Lung (tissue), 12 donors: ENCODE results near the gene GPR55. TPM values are rescaled to one million over a fixed set of nuclear protein-coding genes. Genes with fewer than 3 reads are reported as not detected.

Experiments used
- ATAC-seq: fragments of 200-7000 bp; cut with Tn5 transposase; one replicate; pipeline ENCODE4 v1.9.1; 2020; ENCODE audit warnings: moderate number of reproducible peaks; ENCODE audit not compliant: insufficient read depth, low FRiP score
- DNase-seq, 3 donors: peaks; one replicate each; pipeline ENCODE4 v3.0.0-alpha.2; 2013 to 2017
- H3K27ac ChIP-seq, 2 donors: one replicate each; pipeline ENCODE4 v1.5.1; 2013; ENCODE audit warnings: mild to moderate bottlenecking in 2 of 2, moderate library complexity in 2 of 2, control low read depth in 1 of 2, inconsistent platforms in 1 of 2, low read depth in 1 of 2, low read length in 1 of 2
- H3K27me3 ChIP-seq, 3 donors: one replicate each; pipeline ENCODE4 v1.5.1; 2013; ENCODE audit warnings: low read length in 2 of 3; ENCODE audit not compliant: control insufficient read depth in 3 of 3, insufficient read depth in 3 of 3
- H3K36me3 ChIP-seq, 4 donors: one replicate each; pipeline ENCODE4 v1.5.1; 2013; ENCODE audit warnings: low read length in 4 of 4, mild to moderate bottlenecking in 1 of 4, moderate library complexity in 1 of 4; ENCODE audit not compliant: control insufficient read depth in 4 of 4, insufficient read depth in 4 of 4
- H3K4me1 ChIP-seq, 5 donors: one replicate each; pipeline ENCODE4 v1.5.1; 2013; ENCODE audit warnings: low read length in 5 of 5, mild to moderate bottlenecking in 2 of 5, moderate library complexity in 1 of 5; ENCODE audit not compliant: control insufficient read depth in 5 of 5, insufficient read depth in 5 of 5
- H3K4me3 ChIP-seq: one replicate; pipeline ENCODE4 v1.5.1; 2013; ENCODE audit warnings: mild to moderate bottlenecking, control low read depth, moderate library complexity
- H3K9ac ChIP-seq, 2 donors: one replicate each; pipeline ENCODE4 v1.5.1; 2013; ENCODE audit warnings: low read length in 2 of 2, control low read depth in 1 of 2; ENCODE audit not compliant: insufficient read depth in 1 of 2
- H3K9me3 ChIP-seq, 4 donors: one replicate each; pipeline ENCODE4 v1.5.1; 2013; ENCODE audit warnings: low read length in 3 of 4, mild to moderate bottlenecking in 1 of 4, moderate library complexity in 1 of 4; ENCODE audit not compliant: control insufficient read depth in 4 of 4, insufficient read depth in 3 of 4
- WGBS, 2 donors: extraction: QIAGEN DNeasy Blood & Tissue Kit; methylation state at CpG; one replicate each; pipeline ENCODE4 v1.1.7; 2013; 5-methylcytosine and 5-hydroxymethylcytosine counted together
- polyA plus RNA-seq, 2 donors: library from polyadenylated mRNA; stranded (reverse); fragments of 200-250 nt; gene quantifications; one replicate each; pipeline ENCODE4 v1.2.1, GENCODE V29; 2013
- total RNA-seq, 2 donors: library from RNA; depleted of rRNA in 1 of 2; stranded (reverse); fragments of >200 nt in 1 of 2; gene quantifications; one replicate each; pipeline ENCODE4 v1.2.1, GENCODE V29; 2014 to 2021
- TF ChIP-seq, protein P1 (sequence below): IDR thresholded peaks from 2 replicates; pipeline ENCODE4 v1.5.1; 2012; ENCODE audit warnings: mild to moderate bottlenecking; ENCODE audit errors: control extremely low read depth, extremely low read depth
- donor health status: control.
- donor health status: control.
- donor health status: Bipolar disorder and iron deficiency.
- donor health status: healthy.
- donor health status: DM: yes; HTN: yes; CAD: no.

GPR55 gene
- total and polyA plus RNA-seq, 4 donors, result 0.18 to 0.58 (median 0.29) TPM

DNA sequence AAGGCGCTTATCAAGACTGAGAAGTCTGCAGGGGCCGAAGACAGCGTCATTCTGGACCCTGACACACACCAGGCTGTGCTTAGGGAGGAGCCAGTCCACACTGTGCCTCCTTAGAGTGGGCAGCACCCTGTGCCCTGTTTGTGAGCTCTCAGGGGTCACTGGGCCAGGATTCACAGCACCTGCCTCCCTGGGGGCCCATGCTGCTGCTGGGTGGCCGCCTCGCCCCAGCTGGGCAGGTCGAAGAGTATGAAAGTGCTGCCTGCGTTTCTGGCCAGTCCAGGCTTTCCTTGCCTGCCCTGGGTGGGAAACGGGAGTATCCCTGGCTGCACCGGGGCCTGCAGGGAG is 15.4 kb upstream of the GPR55 start:
- ATAC-seq (no peak), DNase-seq (no peak)
- Histone ChIP-seq H3K36me3 (no peaks in the 10 kb centered on the region), H3K9me3 (peaks cover 0 to 3% (median 1%) of the 10 kb centered on the region in 4 donors), H3K27me3 (no peaks in the 10 kb centered on the region), H3K4me1 (peaks cover 0 to 4% (median 0%) of the 10 kb centered on the region in 5 donors), H3K27ac (no peak overlapping the region), H3K4me3 (no peak overlapping the region), H3K9ac (no peak overlapping the region)
- TF ChIP-seq, protein P1, sequence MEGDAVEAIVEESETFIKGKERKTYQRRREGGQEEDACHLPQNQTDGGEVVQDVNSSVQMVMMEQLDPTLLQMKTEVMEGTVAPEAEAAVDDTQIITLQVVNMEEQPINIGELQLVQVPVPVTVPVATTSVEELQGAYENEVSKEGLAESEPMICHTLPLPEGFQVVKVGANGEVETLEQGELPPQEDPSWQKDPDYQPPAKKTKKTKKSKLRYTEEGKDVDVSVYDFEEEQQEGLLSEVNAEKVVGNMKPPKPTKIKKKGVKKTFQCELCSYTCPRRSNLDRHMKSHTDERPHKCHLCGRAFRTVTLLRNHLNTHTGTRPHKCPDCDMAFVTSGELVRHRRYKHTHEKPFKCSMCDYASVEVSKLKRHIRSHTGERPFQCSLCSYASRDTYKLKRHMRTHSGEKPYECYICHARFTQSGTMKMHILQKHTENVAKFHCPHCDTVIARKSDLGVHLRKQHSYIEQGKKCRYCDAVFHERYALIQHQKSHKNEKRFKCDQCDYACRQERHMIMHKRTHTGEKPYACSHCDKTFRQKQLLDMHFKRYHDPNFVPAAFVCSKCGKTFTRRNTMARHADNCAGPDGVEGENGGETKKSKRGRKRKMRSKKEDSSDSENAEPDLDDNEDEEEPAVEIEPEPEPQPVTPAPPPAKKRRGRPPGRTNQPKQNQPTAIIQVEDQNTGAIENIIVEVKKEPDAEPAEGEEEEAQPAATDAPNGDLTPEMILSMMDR, result no peak
- WGBS, 2 donors, result 85 to 93% methylated on average over 9 of the region's 9 CpGs

DNA sequence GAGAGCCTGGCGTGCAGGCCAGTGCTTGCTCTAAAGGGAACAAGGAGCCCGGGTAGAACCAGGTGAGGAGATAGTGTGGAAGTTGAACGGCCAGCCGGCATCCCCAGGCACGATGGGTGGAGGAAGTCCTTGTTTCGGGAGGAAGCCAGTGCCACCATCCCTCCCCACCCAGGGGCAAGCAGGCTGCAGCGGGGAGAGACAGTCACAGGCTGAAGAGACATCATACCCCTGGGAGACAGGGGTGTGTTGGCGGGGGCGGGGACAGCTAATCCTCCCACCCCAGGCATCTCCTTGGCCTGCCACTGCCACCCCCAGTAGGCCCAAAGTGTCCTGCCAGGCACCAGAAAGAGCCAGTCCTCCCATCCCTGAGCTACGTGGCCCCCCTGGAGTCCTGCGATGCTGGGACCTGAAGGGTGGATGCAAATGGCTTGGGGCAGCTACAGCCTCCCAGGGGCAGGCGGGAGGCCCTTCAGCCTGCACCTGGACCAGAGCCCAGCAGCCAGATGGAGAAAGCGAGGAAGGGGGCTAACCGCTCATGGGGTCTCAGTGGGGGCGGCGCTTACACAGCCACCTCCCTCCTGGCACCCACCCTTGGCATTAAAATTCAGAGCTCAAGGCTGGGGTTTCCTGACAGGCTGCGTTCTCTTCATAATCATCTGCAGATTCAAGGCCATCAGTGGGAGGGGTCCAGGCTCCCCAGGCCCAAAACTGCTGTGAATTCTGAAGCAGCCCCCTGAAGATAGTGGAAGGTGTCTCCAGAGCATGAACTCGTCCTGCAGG is 14.8 kb upstream of the GPR55 start:
- TF ChIP-seq, protein P1, result no peak
- ATAC-seq (no peak), DNase-seq (no peak)
- Histone ChIP-seq H3K9me3 (peaks cover 0 to 3% (median 1%) of the 10 kb centered on the region in 4 donors), H3K9ac (no peak overlapping the region), H3K27ac (no peak overlapping the region), H3K4me3 (no peak overlapping the region), H3K36me3 (no peaks in the 10 kb centered on the region), H3K4me1 (peaks cover 0 to 4% (median 0%) of the 10 kb centered on the region in 5 donors), H3K27me3 (no peaks in the 10 kb centered on the region)
- 82 to 93% methylated on average over 18 of the region's 18 CpGs for WGBS, 2 donors

DNA sequence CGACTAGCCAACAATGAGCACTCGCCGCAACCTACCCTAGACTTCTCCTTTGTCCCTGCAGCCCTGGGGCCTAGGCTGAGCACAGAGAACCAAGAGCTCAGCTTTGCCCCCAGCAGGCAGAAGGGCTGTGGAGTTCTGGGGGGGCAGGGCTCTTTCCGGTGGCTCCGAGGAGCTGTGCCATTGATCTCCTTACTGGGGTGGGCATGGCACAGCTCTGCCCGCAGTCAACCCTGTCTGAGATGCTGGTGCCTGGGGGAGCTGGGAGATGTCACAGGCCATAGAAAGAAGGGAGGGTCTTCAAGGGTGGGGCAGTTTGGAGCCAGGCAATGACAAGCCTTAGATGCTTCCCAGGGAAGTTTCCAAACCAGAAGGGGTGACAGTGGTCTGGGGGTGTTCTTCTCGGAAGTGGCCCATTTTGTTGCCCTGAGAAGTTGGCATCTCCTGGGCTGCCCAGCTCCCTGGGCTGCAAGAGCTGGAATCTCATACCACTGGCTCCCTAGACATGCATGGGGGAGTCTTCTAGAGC is 14.1 kb upstream of the GPR55 start:
- no peak overlapping the region for H3K27ac ChIP-seq
- no peak overlapping the region for H3K9ac ChIP-seq
- ATAC-seq (no peak), DNase-seq (no peak)
- TF ChIP-seq, protein P1, result no peak
- H3K27me3 ChIP-seq, result no peaks in the 10 kb centered on the region
- no peak overlapping the region for H3K4me3 ChIP-seq
- H3K36me3 ChIP-seq, result no peaks in the 10 kb centered on the region
- H3K4me1 ChIP-seq, result peaks cover 0 to 4% (median 0%) of the 10 kb centered on the region in 5 donors
- H3K9me3 ChIP-seq, result peaks cover 0 to 3% (median 1%) of the 10 kb centered on the region in 4 donors
- 90 to 93% methylated on average over 7 of the region's 7 CpGs for WGBS, 2 donors
